HG03460 (cell line): ENCODE results near the gene TMC2.
"Not testable (repeated sequence)": the region's sequence is repeated elsewhere in the genome, so short reads cannot be mapped to it uniquely, and the experiment has no call there.

Experiments used
- ATAC-seq: cut with Tn5 transposase; IDR thresholded peaks from one replicate; pipeline ENCODE4 v1.9.1; 2021; ENCODE audit not compliant: unreplicated experiment

The TMC2 gene

GRCh38 chr20:2524709-2525506 lies 11.5 kb upstream of the TMC2 start:
- ATAC-seq: peak; percentile 34

- ATAC-seq: not testable (repeated sequence)
These were observed 10.2 kb upstream of the TMC2 start for GRCh38 chr20:2526218-2526583.

- ATAC-seq: no peak
These were observed 8.6 kb upstream of the TMC2 start for GRCh38 chr20:2527762-2528161.

GRCh38 chr20:2528671-2529271 lies 7.6 kb upstream of the TMC2 start:
- no peak for ATAC-seq

- no peak for ATAC-seq
These were observed 3.3 kb upstream of the TMC2 start for GRCh38 chr20:2533118-2533517.

GRCh38 chr20:2535711-2536559 lies 438 bp upstream of the TMC2 start:
- no peak for ATAC-seq

GRCh38 chr20:2537101-2537500 lies 728 bp downstream of the TMC2 start:
- ATAC-seq: no peak

- no peak for ATAC-seq
These were observed 2.0 kb downstream of the TMC2 start for GRCh38 chr20:2538356-2538755.

GRCh38 chr20:2538931-2539720 lies 2.8 kb downstream of the TMC2 start:
- no peak for ATAC-seq

GRCh38 chr20:2541940-2542339 lies 5.6 kb downstream of the TMC2 start:
- no peak for ATAC-seq

GRCh38 chr20:2542361-2542760 lies 6.0 kb downstream of the TMC2 start:
- ATAC-seq: no peak

GRCh38 chr20:2544211-2544610 lies 7.8 kb downstream of the TMC2 start:
- ATAC-seq: no peak

- no peak for ATAC-seq
These were observed 9.2 kb downstream of the TMC2 start for GRCh38 chr20:2545594-2545993.

- no peak for ATAC-seq
These were observed 21.7 kb downstream of the TMC2 start for GRCh38 chr20:2557873-2558580.

GRCh38 chr20:2558581-2559278 lies 22.4 kb downstream of the TMC2 start:
- no peak for ATAC-seq

- no peak for ATAC-seq
These were observed 22.9 kb downstream of the TMC2 start for GRCh38 chr20:2559279-2559626.

GRCh38 chr20:2559651-2560050 lies 23.3 kb downstream of the TMC2 start:
- no peak for ATAC-seq

GRCh38 chr20:2563116-2563515 lies 26.7 kb downstream of the TMC2 start:
- ATAC-seq: no peak

- ATAC-seq: no peak
These were observed 28.0 kb downstream of the TMC2 start for GRCh38 chr20:2564406-2564805.

- no peak for ATAC-seq
These were observed 39.3 kb downstream of the TMC2 start for GRCh38 chr20:2575682-2576081.
